Endodermal cell (in vitro differentiated cells): ENCODE data around the gene ADIPOQ. TPM values are rescaled to one million over a fixed set of nuclear protein-coding genes. Genes with fewer than 3 reads are reported as not detected.

ENCODE experiments used
- total RNA-seq, 2 donors: library from RNA; stranded (reverse); fragmentation: NEBNext Ultra II Directional in 1 of 2; extraction: Animal tissue kit (Norgen Biotek cat#: 25700) in 1 of 2; gene quantifications; 2 replicates in 1 of 2; 3 replicates in 1 of 2; pipeline ENCODE4 v1.2.1, GENCODE V29; 2021

Gene ADIPOQ
- total RNA-seq, 2 donors from 2014 or later, result not detected

Other genes starting within 250 kb of the ADIPOQ start
- gene AHSG, start 229.7 kb upstream of the ADIPOQ start, total RNA-seq, result not detected
- gene FETUB, start 202.3 kb upstream of the ADIPOQ start, total RNA-seq, result not detected
- gene HRG, start 176.7 kb upstream of the ADIPOQ start, total RNA-seq, result not detected
- gene KNG1, start 125.4 kb upstream of the ADIPOQ start, total RNA-seq, result not detected
- 100 to 1,000 TPM; 329 TPM for gene EIF4A2, start 59.1 kb upstream of the ADIPOQ start, total RNA-seq
- gene RFC4, start 36.2 kb upstream of the ADIPOQ start, total RNA-seq, result 100 to 1,000 TPM in 1 of 2 donors, 10 to 100 TPM in 1; 57.6 to 111 TPM
- 10 to 100 TPM; 79.3 to 82.4 TPM for gene ST6GAL1, start 87.8 kb downstream of the ADIPOQ start, total RNA-seq